ENCODE data around the gene COG8. TPM values are rescaled to one million over a fixed set of nuclear protein-coding genes. Genes with fewer than 3 reads are reported as not detected.
A peak's percentile ranks its signal among the peaks of the same experiment; 100 is the strongest.
"Not testable (repeated sequence)": the region's sequence is repeated elsewhere in the genome, so short reads cannot be mapped to it uniquely, and the experiment has no call there.

COG8 gene, protein sequence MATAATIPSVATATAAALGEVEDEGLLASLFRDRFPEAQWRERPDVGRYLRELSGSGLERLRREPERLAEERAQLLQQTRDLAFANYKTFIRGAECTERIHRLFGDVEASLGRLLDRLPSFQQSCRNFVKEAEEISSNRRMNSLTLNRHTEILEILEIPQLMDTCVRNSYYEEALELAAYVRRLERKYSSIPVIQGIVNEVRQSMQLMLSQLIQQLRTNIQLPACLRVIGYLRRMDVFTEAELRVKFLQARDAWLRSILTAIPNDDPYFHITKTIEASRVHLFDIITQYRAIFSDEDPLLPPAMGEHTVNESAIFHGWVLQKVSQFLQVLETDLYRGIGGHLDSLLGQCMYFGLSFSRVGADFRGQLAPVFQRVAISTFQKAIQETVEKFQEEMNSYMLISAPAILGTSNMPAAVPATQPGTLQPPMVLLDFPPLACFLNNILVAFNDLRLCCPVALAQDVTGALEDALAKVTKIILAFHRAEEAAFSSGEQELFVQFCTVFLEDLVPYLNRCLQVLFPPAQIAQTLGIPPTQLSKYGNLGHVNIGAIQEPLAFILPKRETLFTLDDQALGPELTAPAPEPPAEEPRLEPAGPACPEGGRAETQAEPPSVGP
- total RNA-seq, result 37.4 and 43.1 TPM in 2 replicates

DNA sequence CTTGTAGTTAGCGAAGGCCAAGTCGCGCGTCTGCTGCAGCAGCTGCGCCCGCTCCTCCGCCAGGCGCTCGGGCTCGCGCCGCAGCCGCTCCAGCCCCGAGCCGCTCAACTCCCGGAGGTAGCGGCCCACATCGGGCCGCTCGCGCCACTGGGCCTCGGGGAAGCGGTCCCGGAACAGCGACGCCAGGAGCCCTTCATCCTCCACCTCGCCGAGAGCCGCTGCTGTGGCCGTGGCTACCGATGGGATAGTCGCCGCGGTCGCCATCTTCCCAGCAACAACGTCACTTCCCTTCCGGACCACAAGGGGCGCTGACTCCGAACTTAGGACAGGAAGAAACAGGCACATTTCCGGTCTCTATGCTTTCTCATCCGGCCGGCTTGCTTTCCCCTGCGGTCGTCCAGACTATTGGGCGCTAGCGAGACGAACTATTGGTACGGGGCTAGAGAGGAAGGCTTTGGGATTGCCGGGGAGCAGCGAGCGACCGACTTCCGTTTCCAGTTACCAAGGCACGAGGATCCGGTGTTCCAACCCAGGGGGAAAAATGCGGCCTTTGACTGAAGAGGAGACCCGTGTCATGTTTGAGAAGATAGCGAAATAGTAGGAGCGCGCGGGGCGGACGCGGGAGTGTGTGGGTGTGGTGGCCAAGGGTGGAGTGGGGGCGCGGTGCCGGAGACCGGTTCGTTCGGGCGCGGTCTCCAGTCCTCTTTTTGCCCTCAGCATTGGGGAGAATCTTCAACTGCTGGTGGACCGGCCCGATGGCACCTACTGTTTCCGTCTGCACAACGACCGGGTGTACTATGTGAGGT, at the start of gene COG8, which contains the start of gene NIP7:
TSS of gene COG8 (minus strand) at position 276 of the 806 bp plus-strand sequence. CDS start at position 264, 12 bp downstream.
TSS of gene NIP7 (plus strand) at position 484 of the 806 bp plus-strand sequence. CDS start at position 542, 58 bp downstream.
- peak; percentile 99 for DNase-seq

DNA sequence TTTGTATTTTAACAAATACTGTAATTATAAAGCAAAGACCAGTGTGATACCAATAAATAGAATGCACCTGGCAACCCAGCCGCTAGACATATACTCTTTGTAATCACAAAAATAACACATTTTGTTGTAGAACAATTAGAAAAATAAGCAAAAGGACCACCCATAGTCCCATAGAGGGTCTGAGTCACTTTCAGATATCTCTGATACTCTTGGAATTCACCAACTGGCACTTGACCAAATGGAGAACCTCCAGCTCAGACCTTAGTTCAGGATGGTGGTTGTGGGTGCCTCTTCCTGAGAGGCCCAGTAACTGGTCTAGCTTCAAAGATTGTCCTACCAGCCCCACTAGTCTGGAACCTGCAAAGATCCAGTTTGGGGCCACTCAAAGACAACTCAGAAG, 47.2 kb upstream of the COG8 start:
- no peak for DNase-seq

DNA sequence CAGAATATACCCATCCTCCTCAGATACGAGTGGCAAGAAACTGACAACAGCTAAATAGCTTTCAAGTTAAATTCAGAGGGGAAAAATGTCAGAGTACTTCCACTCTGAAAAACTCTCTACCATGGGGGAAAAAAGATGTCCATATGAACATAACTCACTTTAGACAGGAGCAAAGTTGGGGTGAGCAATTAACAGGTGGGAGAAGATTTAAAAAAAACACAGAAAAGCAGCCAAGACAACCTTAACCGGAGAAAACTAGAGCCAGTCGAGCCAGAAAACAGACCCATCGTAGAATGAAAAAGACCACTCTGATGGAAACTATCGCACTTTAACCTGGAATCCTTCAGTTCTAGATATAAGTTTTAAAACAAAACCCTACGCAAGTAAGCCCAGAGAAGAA, 45.6 kb upstream of the COG8 start:
- DNase-seq, result no peak

DNA sequence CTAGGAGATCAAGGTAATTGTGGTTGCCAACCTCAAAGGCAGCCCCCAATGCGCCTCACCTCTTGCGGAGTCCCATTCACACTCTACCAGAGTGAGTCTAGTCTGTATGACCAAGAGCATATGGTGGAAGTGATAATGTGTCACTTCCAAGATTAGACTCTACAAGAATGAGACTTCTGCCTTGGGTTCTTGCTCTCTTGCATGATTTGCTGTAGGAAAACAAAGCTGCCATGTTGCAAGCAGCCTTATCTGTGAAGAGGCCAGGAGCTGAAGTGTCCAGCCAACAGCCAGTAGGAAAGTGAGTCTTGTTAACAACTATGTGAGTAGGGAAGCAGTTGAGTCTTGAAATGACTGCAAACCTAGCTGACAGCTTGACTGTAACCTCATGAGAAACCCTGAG, 43.1 kb upstream of the COG8 start:
- no peak for DNase-seq

DNA sequence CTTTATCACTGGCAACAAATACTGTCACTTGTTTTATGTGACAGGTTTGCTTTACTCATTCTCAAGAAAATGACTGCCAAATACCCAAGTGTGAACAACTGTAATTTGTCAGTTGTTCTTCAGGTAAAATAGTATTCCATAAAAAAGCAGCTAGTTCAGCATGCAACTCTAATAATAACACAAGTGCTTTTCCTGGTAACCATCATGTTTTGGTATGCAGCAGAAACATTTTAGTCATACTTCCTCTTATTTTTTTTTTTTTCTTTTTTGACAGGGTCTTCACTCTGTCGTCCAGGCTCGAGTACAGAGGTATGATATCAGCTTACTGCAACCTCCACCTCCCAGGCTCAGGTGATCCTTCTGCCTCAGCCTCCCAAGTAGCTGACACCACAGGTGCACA, 41.9 kb upstream of the COG8 start:
- DNase-seq, result peak; percentile 82

DNA sequence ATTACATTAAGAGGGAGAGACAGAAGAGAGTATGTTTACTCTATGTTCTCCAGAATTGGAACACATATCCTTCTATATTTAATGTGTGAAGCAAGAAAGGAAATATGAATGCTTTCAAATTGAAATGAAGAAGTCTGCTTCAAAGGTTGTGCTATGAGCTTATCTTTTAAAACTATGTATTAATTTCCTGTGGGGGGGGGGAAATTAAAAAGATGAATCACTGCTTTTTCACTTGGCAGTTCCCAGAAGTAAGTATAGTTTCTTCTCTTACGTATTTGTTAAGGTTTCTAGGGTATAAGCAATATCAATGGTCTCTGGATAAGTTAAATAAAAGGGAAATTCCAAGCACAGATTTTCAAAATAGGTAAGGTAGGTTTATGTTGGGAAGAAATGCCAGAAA, 39.4 kb upstream of the COG8 start:
- DNase-seq, result peak; percentile 60

DNA sequence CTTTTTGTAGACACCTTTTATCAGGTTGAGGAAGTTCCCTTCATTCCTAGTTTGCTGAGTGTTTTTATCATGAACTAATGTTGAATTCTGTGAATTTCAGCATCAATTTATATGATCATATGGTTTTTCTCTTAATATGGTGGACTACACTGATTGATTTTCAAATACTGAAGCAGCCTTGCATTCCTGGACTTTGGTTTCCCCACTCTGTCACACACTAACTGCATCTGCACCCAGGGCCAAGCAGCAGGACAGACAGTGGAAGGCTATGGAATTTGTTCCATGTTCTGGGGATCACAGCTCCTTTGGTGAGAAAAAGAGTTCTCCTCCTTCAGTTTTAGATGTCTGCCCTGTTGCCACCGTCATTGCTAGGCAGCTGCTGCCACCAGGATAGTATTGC, 38.7 kb upstream of the COG8 start:
- no peak for DNase-seq

DNA sequence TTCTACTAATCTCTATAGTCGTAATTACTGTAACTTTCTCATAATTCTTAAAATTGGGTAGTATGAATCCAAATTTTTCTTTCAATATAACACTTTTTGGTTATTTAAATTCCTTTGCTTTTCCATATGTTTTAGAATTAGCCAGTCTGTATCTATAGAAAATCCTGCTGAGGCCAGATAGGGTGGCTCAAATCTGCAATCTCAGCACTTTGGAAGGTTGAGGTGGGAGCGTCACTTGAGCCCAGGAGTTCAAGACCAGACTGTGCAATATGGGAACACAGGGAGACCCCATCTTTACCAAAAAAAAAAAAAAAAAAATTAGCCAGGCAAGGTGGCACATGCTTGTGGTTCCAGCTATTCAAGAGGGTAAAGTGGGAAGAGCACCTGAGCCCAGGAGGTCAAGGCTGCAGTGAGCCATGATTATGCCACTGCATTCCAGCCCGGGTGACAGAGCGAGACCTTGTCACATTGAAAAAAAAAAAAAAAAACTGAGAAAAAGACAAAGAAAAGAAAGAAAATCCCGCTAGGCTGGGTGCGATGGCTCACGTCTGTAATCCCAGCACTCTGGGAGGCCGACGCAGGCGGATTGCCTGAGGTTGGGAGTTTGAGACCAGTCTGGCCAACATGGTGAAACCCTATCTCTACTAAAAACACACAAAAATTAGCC, 37.2 kb upstream of the COG8 start:
- DNase-seq, result no peak

DNA sequence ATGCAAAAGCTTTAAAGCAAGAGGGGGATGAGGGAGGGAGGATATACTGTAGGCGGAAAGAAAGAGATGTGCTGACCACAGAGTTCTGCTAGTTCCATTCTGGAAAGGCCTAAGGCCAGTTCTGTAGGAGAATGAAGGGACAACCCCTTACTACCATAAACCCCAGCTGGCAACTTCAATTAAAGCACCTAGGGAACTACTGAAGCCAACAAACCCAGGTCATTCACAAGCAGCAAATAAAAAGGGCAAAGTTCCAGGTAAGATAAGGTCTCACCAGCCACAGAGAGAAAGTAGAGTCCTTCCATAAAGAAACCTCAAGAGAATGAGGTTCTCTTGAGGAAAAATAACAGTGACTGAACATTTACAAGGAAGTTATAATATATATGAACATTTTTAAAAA, 33.7 kb upstream of the COG8 start:
- no peak for DNase-seq

DNA sequence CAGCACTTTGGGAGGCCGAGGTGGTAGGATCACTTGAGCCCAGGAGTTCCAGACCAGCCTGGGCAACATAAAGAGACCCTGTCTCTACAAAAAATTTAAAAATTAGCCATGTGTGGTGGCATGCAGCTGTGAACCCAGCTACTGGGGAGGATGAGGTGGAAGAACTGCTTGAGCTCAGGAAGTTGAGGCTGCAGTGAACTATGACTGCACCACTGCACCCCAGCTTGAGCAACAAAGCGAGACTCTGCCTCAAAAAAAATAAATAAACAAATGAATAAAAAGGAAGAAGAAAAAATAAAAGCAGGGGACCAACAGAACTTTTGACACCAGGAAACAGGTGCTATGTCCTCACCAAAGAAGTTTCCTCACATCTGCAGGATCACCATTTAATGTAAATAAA, 32.2 kb upstream of the COG8 start:
- DNase-seq, result no peak

DNA sequence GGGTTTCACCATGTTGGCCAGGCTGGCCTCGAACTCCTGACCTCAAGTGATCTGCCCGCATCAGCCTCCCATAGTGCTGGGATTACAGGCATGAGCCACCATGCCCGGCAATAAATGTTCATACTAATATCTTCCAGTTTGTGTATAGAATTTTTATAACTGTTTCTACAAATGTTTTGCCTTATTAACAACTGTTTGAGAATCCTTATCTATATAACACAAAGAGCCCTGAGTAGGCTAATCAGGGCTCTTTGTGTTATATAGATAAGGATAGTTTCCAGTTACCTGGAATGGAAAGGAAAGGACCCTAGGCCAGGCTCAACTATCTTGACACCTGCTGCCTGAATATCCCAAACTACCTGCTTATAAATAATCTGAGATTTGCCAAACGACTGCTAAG, 29.5 kb upstream of the COG8 start:
- no peak for DNase-seq

DNA sequence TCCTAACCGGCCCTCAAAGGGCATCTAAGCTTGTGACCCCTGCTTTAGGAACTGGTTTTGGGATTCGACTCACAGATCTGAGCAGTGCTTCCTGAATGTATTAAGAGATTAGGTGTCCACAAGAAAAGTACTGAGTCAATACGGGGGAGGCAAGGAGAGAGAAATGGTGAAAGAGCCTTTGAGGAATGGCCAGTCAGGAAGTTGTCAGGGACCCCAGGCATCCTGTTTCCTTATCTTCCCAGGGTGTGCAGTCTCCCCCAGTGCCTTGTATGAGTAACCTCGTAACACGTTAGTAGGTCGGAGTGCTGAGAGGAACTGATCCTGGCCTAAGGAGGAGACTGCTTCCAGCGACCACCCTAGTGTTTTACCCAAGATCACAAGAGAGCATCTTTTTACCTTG, 28.6 kb upstream of the COG8 start:
- DNase-seq, result peak; percentile 38

DNA sequence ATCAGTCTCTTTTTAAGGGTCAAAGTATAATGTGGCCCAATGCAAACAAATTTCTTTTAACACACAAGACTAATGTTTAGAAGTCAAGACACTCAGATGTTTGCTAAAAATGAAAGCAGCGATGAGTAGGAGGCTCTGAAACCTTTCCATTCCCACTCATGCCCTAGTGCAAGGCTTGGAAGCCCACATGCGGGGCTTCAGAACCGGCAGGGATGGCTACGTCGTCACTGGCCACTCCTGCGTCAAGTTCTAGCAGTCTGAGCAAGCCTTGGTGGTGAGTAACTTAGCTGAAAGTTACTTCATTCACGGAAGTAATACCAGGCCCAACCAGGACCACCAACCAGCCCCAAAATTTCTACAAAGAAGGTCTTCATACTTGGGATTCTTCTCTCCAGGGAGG, 27.1 kb upstream of the COG8 start:
- DNase-seq, result no peak

DNA sequence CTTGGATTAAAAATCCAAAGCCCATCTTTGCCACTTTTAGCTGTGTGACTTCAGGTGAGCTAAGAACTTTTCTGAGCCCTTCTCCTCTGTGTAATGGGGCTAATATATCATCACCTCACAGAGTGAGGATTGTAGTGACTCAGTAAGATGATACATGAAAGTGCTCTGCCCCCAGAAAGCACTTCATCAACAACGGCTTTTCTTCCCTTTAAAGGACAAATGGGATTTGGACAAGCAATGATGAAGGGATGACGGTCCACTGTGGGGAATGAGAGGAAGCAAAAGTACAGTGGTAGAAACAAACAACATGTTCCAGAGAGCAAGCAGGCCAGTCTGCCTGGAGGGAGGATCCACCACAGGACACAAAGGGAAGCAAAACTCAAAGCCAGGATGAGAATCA, 26.5 kb upstream of the COG8 start:
- no peak for DNase-seq

DNA sequence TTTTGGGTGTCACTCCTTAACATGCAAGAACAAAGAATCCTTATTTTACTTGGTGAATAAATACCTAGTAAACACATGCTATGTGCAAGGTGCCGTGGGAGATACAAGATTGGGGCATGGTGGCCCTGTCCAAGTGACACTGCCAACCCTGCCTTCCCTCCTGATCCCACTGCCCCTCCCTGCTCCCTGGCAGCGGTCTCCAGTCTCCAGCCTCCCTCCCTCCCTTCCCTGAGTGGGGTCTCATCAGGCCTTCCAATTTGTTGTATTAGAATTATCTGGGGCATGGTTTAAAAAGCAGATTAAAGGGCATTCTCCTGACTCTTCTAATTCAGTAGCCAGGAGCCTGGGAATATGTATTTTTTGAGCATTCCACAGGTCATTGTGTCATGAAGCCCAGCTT, 24.7 kb upstream of the COG8 start:
- no peak for DNase-seq

DNA sequence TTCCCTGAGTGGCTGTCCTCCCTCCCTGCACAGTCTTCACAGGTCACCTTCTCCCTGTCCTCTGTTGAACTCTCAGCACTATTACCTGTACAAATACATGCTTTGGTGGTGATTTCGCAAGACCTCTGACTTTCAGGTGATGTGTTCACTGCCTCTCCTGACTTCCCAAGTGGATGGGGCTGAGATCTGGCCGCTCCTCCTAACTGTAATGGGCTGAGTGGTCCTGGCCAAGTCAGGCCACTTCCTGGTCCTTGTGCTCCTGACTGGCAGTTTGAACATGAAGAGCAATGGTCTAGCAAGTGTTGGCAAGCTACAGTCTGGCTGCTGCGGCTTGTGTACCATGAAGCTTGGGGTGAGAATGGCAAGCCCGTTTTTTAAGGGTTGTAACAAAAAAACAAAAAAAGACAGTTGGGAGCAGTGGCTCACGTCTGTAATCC, 23.9 kb upstream of the COG8 start:
- DNase-seq, result no peak

DNA sequence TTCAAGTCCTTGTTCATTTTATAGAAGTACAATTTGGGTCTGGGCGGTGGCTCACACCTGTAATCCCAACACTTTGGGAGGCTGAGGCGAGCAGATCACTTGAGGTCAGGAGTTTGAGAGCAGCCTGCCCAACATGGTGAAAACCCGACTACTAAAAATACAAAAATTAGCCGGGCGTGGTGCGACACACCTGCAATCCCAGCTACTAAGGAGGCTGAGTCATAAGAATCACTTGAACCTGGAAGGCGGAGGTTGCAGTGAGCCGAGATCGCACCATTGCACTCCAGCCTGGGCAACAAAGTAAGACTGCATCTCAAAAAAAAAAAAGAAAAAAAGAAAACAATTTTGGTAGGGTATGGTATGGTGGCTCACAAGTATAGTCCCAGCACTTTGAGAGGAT, 20.7 kb upstream of the COG8 start:
- DNase-seq, result not testable (repeated sequence)

DNA sequence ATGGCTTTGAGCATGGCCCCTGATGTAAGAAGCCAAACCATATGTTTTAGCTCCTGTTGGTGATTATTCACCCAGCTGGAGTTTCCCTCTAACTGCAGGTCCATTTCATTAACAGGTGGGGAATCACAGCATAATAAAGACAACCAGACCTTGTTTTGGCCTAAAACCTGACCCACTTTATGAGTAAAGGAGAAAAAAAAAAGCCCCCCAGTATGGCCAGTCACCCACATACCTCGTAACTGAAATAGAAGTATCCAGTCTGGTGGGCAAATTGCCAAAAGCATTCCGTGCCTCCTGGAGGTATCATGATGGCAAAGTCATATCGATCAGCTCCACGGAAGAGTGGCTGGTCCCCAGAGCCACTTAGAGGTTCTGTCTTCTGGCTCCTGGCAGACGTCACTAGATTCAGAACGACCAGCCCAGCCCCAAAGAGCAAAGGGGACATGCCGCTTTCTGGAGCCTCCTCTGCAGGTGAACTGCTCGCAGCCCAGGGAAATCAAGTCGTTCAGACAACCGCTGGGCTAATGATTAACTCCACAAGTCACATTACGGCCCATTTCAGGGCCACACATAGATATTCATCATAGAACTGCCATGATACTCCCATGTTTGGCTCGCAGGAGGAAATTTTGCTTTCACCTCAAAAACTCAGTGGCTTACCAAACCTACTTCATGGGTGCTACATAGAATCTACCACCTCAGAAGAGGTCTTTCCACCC, 12.1 kb upstream of the COG8 start, which contains the start of gene TMED6:
TSS of gene TMED6 (minus strand) at position 478 of the 719 bp plus-strand sequence. CDS start at position 445, 33 bp downstream.
- no peak for DNase-seq

DNA sequence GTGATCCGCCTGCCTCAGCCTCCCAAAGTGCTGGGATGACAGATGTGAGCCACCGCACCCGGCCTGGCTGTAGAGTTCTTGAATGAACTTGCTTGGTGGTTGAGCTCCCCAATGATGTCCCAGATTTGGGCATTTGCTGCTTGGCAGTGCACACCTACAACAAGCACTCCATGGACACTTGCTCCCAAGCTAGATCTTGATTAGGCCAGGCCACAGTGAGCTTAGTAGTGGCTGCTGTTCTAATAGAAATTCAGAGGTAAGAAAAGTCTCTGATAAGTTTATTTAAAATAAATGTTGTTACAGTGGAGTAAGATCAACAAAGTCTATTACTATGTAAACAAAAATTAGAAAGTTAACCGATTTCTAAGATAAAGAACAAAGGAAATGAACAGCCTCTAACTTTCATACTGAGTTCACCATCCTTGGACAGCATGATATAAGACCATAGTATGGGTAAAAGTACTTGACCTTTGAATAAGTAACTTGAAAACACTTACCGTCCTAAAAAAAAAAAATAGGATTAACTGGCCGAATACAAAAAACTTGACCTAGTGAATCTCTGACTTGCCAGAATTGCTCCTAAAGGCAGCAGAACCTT, 11.3 kb upstream of the COG8 start:
- DNase-seq, result no peak

DNA sequence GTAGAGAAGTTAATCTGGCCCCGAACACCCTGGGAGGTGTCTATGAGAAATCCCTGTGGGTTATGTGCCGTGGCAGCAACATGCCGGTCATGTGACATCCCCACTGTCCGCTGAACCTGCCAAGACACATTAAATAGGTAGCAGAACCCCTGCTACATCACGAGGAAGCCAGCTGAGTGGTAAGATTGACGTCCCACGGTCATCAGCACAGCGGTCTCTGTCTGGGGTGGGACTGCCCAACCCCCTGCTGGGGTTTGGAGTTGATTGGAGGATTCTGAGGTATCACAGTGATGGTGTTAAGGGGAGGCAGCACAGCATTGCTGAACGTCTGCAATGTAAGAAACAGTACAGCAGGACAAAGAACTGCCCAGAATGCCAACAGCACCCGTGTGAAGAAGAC, 10.2 kb upstream of the COG8 start:
- DNase-seq, result no peak

DNA sequence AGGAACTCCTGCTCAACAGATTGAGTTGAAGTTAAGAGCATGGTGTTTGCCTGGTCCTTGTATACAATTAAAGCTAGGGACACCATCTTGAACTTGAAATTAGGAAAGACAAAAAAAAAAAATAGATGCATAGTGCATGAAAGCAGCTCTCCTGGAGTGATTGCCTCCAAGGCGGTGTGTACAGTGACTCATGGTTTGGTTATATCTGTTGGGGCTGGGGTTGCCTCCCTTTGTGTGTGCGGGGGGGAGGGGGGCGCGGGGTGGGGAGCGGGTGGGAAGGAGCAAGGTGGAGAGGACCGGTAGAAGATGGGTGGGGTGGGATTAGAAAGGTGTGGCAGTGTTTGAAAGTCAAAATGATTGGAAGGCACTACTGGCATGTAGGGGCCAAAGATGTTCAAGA, 8.9 kb upstream of the COG8 start:
- no peak for DNase-seq

DNA sequence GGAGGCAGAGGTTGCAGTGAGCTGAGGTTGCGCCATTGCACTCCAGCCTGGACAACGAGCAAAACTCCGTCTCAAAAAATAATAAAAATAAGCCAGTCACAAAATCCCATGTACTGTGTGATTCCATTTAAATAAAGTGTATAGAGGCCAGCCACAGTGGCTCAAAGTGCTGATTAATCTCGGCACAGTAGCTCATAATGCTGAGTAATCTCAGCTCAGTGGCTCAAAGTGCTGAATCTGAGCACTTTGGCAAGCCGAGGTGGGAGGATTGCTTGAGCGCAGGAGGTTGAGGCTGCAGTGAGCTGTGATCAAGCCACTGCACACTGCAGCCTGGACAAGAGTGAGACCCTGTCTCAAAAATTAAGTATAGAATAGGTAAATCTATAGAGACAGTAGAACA, 7.3 kb upstream of the COG8 start:
- no peak for DNase-seq

Data from dermis blood vessel endothelial cell (primary cell).